Mesothelial cell of epicardium (in vitro differentiated cells): Measurements from ENCODE around the gene PDCD1LG2. TPM values are rescaled to one million over a fixed set of nuclear protein-coding genes. Genes with fewer than 3 reads are reported as not detected.

ENCODE experiments used
- DNase-seq, 2 experiments: peaks; one replicate each; pipeline ENCODE4 v3.0.0; 2021; ENCODE audit warnings: low spot score in 2 of 2; ENCODE audit not compliant: unreplicated experiment in 2 of 2
- H3K27ac Mint-ChIP-seq: 2 replicates; pipeline ENCODE4 v1.8.0; 2021; ENCODE audit warnings: mixed read lengths
- H3K27me3 Mint-ChIP-seq: 2 replicates; pipeline ENCODE4 v1.8.0; 2021; ENCODE audit warnings: low read depth, mixed read lengths
- H3K36me3 Mint-ChIP-seq: 2 replicates; pipeline ENCODE4 v1.8.0; 2021; ENCODE audit warnings: mixed read lengths
- H3K4me1 Mint-ChIP-seq: 2 replicates; pipeline ENCODE4 v1.8.0; 2021; ENCODE audit warnings: mixed read lengths
- H3K4me3 Mint-ChIP-seq: 2 replicates; pipeline ENCODE4 v1.8.0; 2021; ENCODE audit warnings: mild to moderate bottlenecking, moderate library complexity, mixed read lengths
- H3K9me3 Mint-ChIP-seq: 2 replicates; pipeline ENCODE4 v1.8.0; 2021; ENCODE audit warnings: mixed read lengths
- total RNA-seq: library from RNA; stranded (reverse); gene quantifications from 3 replicates; pipeline ENCODE4 v1.2.1, GENCODE V29; 2021
- TF ChIP-seq, protein P1 (sequence below): fragments of 200-600 bp; sonication (generic); IDR thresholded peaks from one replicate; pipeline ENCODE4 v1.5.0; 2021; ENCODE audit warnings: antibody characterized with exemption; ENCODE audit not compliant: unreplicated experiment

PDCD1LG2 gene
- total RNA-seq, 1 donor from 2014 or later: not detected

DNA sequence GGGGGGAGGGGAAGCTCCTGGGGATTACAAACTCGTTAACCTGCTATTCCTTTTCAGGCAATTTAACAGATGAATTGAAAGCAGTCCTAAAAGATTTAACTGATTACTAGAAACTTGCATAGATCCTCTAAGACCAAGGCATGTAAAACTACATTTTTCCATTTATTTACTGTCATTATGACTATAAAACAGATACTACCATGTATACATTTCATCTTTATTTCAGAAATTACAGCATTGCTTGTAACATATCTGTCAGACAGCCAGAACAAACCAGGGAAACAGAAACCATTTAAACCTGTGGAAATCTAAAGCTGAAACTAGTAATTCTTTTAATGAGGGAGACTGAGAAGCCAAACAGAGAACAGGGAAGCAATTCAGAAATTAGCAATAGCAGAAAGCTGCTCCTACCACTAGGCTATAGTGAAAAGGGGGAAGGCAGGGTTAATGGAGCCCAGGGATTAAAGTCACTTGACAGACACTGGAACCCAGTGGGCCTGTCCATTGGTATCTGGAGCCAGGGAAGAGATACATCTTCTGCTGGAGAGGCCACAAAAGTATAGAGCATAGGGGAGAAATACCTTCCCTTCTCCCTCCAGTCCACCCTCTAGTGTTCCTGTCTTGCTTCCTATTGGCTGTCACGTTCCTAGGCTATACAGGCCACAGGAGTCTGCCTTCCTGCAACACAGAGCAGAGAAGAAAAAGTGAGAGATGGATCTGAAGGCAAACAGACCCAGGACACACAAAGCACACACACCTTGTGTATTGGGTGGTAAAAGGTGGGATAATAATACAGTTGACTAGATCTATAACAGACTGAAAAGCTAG, 33.8 kb downstream of the PDCD1LG2 start:
- Mint-ChIP-seq H3K9me3 (peaks cover 20% of the 10 kb centered on the region), H3K27ac (peak overlapping the region; percentile 37)

GRCh38 chr9:5549658-5550650, 39.6 kb downstream of the PDCD1LG2 start:
- no peaks in the 10 kb centered on the region for H3K27me3 Mint-ChIP-seq
- H3K4me1 Mint-ChIP-seq: peaks cover 6% of the 10 kb centered on the region
- no peaks in the 10 kb centered on the region for H3K9me3 Mint-ChIP-seq
- H3K36me3 Mint-ChIP-seq: no peaks in the 10 kb centered on the region
- H3K4me3 Mint-ChIP-seq: no peak overlapping the region
- TF ChIP-seq, protein P1, sequence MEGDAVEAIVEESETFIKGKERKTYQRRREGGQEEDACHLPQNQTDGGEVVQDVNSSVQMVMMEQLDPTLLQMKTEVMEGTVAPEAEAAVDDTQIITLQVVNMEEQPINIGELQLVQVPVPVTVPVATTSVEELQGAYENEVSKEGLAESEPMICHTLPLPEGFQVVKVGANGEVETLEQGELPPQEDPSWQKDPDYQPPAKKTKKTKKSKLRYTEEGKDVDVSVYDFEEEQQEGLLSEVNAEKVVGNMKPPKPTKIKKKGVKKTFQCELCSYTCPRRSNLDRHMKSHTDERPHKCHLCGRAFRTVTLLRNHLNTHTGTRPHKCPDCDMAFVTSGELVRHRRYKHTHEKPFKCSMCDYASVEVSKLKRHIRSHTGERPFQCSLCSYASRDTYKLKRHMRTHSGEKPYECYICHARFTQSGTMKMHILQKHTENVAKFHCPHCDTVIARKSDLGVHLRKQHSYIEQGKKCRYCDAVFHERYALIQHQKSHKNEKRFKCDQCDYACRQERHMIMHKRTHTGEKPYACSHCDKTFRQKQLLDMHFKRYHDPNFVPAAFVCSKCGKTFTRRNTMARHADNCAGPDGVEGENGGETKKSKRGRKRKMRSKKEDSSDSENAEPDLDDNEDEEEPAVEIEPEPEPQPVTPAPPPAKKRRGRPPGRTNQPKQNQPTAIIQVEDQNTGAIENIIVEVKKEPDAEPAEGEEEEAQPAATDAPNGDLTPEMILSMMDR: no peak
- H3K27ac Mint-ChIP-seq: no peak overlapping the region
- DNase-seq: no peak

More for the DNA sequence above, 33.8 kb downstream of the PDCD1LG2 start:
- no peaks in the 10 kb centered on the region for H3K4me1 Mint-ChIP-seq
- TF ChIP-seq, protein P1: no peak
- peaks cover 3% of the 10 kb centered on the region for H3K36me3 Mint-ChIP-seq
- H3K27me3 Mint-ChIP-seq: no peaks in the 10 kb centered on the region
- H3K4me3 Mint-ChIP-seq: no peak overlapping the region
- no peak for DNase-seq

GRCh38 chr9:5551368-5552150, 41.2 kb downstream of the PDCD1LG2 start:
- Mint-ChIP-seq H3K4me1 (peaks cover 6% of the 10 kb centered on the region), H3K27me3 (no peaks in the 10 kb centered on the region), H3K4me3 (no peak overlapping the region), H3K27ac (no peak overlapping the region), H3K9me3 (no peaks in the 10 kb centered on the region), H3K36me3 (no peaks in the 10 kb centered on the region)
- DNase-seq: no peak
- TF ChIP-seq, protein P1: no peak

GRCh38 chr9:5552301-5552700, 42.0 kb downstream of the PDCD1LG2 start:
- Mint-ChIP-seq H3K9me3 (no peaks in the 10 kb centered on the region), H3K27ac (no peak overlapping the region), H3K27me3 (no peaks in the 10 kb centered on the region), H3K4me3 (no peak overlapping the region), H3K4me1 (peaks cover 6% of the 10 kb centered on the region), H3K36me3 (no peaks in the 10 kb centered on the region)
- no peak for DNase-seq
- TF ChIP-seq, protein P1: no peak

GRCh38 chr9:5553211-5553610, 42.9 kb downstream of the PDCD1LG2 start:
- DNase-seq: no peak
- H3K36me3 Mint-ChIP-seq: no peaks in the 10 kb centered on the region
- peaks cover 6% of the 10 kb centered on the region for H3K4me1 Mint-ChIP-seq
- H3K27me3 Mint-ChIP-seq: no peaks in the 10 kb centered on the region
- no peak overlapping the region for H3K4me3 Mint-ChIP-seq
- no peaks in the 10 kb centered on the region for H3K9me3 Mint-ChIP-seq
- no peak overlapping the region for H3K27ac Mint-ChIP-seq
- TF ChIP-seq, protein P1: no peak
